NB4 (cell line): ENCODE measurements around the gene SLC25A33.

Experiments used
- DNase-seq: peaks from one replicate; pipeline ENCODE4 v3.0.0; 2010; ENCODE audit warnings: low read depth
- H3K4me3 ChIP-seq: one replicate; pipeline ENCODE4 v1.5.1; 2011; ENCODE audit warnings: mild to moderate bottlenecking, low read depth, low read length, moderate library complexity
- CTCF ChIP-seq: IDR thresholded peaks from one replicate; pipeline ENCODE4 v1.5.1; 2012; ENCODE audit warnings: low read depth, low read length
- MYC ChIP-seq: IDR thresholded peaks from 2 replicates; pipeline ENCODE4 v1.6.1; 2011; ENCODE audit warnings: low read depth, low read length
- POLR2A ChIP-seq: IDR thresholded peaks from 2 replicates; pipeline ENCODE4 v1.6.1; 2011; ENCODE audit warnings: mild to moderate bottlenecking; ENCODE audit not compliant: insufficient read length; ENCODE audit errors: extremely low read depth
- TF ChIP-seq, protein P1 (sequence below): IDR thresholded peaks from 2 replicates; pipeline ENCODE4 v1.6.1; 2011; ENCODE audit warnings: low read depth, low read length

The SLC25A33 gene

DNA sequence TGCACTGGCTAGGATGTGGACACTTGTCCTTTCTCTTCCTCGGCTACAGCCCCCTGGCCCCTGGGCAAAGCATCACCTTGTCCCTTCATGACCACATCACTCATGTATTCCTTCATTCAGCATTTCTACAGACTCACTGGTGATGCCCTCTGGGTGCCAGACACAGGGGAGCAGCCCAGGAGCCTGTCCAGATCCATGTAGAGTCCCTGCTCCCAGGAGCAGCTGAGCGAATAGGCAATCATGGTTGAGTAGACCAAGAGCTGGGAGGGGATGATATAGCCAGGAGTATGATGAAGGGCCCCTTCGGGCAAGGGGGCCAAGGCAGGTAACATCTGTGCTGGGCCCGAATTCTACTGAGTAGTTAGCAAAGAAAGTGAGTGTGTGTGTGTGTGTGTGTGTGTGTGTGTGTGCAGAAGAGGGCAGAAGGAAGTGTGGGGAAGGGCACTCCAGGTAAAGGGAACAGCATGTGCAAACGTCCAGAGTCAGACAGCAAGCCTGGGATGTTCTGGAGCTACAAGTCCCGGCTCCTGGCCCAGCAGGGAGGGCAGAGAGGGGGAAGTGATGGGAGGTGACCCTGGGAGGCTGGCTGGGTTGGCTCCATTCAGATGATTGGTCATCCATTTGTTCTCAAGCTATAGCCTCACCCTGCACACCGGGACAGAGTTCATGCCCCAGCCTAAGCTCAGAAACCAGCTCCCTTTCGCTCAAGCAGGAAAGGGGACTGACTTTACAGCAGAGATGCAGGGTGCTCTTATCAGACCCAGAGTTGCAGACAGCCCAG lies 91.3 kb downstream of the SLC25A33 start:
- H3K4me3 ChIP-seq: peak overlapping the region; percentile 90
- peak; percentile 50 for DNase-seq
- TF ChIP-seq, protein P1, sequence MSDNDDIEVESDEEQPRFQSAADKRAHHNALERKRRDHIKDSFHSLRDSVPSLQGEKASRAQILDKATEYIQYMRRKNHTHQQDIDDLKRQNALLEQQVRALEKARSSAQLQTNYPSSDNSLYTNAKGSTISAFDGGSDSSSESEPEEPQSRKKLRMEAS: no peak
- TF ChIP-seq CTCF (no peak), POLR2A (no peak), MYC (no peak)

- no peak overlapping the region for H3K4me3 ChIP-seq
- no peak for DNase-seq
- TF ChIP-seq POLR2A (no peak), MYC (no peak), CTCF (no peak)
- TF ChIP-seq, protein P1: no peak
Measured at GRCh38 chr1:9631613-9632012, 92.3 kb downstream of the SLC25A33 start.

GRCh38 chr1:9633493-9633892 lies 94.2 kb downstream of the SLC25A33 start:
- TF ChIP-seq POLR2A (no peak), CTCF (no peak), MYC (no peak)
- TF ChIP-seq, protein P1: no peak
- H3K4me3 ChIP-seq: no peak overlapping the region
- DNase-seq: peak; percentile 52

- no peak overlapping the region for H3K4me3 ChIP-seq
- DNase-seq: no peak
- TF ChIP-seq, protein P1: no peak
- TF ChIP-seq POLR2A (no peak), MYC (no peak), CTCF (no peak)
Measured at GRCh38 chr1:9634582-9634981, 95.3 kb downstream of the SLC25A33 start.
